Measurements from ENCODE around the gene GPR37. TPM values are rescaled to one million over a fixed set of nuclear protein-coding genes. Genes with fewer than 3 reads are reported as not detected.

The GPR37 gene, protein sequence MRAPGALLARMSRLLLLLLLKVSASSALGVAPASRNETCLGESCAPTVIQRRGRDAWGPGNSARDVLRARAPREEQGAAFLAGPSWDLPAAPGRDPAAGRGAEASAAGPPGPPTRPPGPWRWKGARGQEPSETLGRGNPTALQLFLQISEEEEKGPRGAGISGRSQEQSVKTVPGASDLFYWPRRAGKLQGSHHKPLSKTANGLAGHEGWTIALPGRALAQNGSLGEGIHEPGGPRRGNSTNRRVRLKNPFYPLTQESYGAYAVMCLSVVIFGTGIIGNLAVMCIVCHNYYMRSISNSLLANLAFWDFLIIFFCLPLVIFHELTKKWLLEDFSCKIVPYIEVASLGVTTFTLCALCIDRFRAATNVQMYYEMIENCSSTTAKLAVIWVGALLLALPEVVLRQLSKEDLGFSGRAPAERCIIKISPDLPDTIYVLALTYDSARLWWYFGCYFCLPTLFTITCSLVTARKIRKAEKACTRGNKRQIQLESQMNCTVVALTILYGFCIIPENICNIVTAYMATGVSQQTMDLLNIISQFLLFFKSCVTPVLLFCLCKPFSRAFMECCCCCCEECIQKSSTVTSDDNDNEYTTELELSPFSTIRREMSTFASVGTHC
- total RNA-seq, result 1 to 10 TPM in 1 of 4 donors, under 1 TPM in 3; 0.31 to 3.2 (median 0.81) TPM

DNA sequence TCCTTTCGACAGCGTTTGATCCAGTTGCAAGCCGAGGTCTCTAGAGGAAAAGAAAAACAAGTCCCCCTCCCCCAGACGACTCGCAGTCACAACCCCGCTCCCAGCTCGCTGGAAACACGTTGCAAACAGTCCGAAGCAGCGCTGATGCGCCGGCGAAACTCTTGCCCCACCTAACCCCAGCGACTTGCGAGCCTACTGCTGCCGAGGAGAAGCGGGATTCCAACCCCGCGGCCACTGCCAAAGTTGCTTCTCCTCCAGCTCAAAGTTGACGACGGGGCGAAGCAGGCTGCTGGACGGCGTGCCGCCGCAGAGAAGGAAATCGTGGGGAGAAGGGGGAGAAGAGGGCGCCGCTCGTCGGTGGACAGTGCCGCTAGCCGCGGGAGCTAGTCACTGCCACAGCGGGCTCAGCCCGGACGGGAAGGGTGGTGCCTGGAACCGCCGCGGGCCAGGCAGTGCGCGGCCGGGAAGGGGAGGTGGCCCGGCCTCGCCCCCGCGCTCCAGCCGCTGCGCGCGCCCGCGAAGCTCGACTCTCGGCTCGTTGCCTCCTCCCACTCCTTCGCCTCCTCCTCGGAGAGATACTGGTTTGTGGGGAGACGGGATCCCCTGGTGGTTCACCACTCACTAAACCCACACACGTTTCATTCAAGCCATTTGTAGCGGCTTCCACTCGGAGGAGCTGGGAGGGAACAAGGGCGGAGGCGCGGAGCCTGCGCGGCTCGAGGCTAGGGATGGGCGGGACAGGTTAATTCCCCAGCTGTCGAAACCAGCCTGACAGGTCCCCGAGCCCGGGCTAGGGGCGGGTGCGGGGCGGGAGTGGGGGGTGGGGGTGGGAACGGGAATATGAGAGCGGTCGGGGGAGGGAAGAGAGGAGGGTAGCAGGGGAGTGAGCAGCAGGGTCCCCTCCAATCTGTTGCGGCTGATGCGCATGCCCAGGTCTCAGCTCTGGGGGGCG, at the start of gene GPR37:
Gene GPR37 (minus strand): TSS at position 392 of the 952 bp plus-strand sequence. CDS start 816 bp downstream, outside the sequence.
- no peak for DNase-seq (ENCODE audit: low spot score)
- TF ChIP-seq, protein P1, sequence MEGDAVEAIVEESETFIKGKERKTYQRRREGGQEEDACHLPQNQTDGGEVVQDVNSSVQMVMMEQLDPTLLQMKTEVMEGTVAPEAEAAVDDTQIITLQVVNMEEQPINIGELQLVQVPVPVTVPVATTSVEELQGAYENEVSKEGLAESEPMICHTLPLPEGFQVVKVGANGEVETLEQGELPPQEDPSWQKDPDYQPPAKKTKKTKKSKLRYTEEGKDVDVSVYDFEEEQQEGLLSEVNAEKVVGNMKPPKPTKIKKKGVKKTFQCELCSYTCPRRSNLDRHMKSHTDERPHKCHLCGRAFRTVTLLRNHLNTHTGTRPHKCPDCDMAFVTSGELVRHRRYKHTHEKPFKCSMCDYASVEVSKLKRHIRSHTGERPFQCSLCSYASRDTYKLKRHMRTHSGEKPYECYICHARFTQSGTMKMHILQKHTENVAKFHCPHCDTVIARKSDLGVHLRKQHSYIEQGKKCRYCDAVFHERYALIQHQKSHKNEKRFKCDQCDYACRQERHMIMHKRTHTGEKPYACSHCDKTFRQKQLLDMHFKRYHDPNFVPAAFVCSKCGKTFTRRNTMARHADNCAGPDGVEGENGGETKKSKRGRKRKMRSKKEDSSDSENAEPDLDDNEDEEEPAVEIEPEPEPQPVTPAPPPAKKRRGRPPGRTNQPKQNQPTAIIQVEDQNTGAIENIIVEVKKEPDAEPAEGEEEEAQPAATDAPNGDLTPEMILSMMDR (IDR thresholded peaks at IDR 0.05), result no peak
- peak; percentile 98 for ATAC-seq (ENCODE audit: low FRiP score)

DNA sequence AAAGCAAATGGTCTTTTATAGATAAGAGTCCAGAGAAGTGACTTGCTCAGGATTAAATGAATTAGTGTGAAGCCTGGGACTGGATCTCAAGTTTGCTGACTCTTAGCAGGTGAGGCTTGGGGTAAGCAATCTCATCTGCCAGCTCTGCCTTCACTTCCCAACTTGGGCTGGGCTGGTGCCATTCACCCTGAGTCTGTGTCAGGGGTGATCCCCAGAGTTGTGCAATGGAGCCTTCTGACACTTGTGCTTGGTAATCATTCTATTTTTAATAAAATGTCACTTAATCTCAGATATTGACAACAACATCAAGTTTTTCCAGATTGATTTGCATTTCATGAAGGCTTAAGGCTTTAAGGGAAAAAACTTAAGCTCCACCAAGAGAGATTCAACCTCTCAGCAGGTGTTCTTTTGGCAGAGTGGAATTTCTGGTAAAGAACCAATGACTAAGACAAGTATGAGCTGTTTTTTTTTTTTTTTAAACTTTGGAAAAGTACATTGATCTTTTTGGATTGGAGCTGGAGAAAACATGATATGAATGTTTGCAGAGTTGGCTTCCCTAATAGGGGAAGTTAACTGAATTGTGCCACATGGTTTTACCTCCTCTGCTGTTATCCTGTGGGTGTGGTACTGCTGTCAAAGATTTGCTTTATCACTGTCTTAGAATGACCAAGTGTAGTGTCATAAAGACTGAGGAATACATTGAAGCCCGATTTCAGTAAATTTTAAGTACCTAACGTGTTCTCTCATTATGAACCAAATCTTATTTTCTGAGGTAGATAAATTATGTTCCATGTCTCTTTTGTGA, 48.6 kb upstream of the GPR37 start:
- no peak for ATAC-seq (ENCODE audit: low FRiP score)

DNA sequence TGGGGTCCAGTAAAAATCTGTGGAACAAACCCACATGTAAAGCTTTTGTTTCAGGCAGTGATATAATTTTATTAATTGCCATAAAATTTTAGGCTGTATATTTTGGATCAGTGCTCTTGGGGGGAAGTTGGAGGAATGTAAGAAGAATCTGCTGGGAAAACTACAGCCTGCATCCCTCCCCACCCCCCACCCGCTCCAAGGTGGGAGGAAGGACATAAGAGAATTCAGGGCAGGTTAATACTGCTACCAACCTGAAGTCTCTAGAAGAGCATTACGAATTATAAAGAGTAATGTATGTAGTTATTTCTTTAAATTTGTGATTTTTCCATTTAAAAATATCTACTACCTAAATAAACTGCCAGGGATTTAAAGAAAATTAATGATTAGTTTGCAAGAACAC, 47.2 kb upstream of the GPR37 start:
- no peak for ATAC-seq (ENCODE audit: low FRiP score)
- TF ChIP-seq, protein P1 (IDR thresholded peaks at IDR 0.05), result no peak
- DNase-seq (ENCODE audit: low spot score), result no peak

More for the DNA sequence above, 48.6 kb upstream of the GPR37 start:
- DNase-seq (ENCODE audit: low spot score), result no peak
- TF ChIP-seq, protein P1 (IDR thresholded peaks at IDR 0.05), result no peak

DNA sequence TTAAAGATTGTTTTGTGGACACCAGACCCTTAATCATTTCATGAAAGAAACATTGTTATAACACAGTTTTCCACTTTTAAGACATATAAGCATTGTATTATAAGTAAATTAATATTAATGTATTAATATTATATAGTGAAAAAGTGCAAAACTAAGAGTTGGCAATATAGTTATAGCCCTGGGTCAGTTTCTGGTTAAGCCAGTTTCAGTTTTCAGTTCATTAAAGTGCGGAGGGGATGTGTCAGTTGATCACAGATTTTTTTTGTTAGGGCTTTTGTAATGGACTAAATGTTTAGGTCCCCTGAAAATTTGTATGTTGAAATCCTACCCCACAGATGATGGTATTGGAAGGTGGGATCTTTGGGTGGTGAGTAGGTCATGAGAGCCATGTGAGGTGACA, 45.7 kb upstream of the GPR37 start:
- TF ChIP-seq, protein P1 (IDR thresholded peaks at IDR 0.05), result no peak
- DNase-seq (ENCODE audit: low spot score) (no peak), ATAC-seq (ENCODE audit: low FRiP score) (no peak)

DNA sequence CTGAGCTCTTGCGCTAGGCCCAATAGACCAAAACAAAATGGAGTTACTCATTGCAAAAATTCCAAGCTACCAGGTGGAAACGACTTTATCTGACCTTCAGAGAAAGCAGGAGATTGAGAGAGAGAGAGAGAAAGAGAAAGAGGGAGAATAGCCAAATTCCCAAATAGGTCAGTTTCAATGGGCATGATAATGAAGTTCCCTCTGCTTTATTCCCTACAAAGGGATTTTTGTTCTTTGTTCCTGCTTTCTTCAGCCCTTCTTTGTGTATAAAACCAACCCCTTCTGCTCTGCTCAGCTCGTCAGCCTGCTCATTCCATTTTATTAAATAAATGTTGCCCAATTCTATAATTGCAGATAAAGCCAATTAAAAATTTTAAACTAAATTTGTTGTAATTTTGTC, 45.0 kb upstream of the GPR37 start:
- DNase-seq (ENCODE audit: low spot score) (no peak), ATAC-seq (ENCODE audit: low FRiP score) (no peak)
- TF ChIP-seq, protein P1 (IDR thresholded peaks at IDR 0.05), result no peak

DNA sequence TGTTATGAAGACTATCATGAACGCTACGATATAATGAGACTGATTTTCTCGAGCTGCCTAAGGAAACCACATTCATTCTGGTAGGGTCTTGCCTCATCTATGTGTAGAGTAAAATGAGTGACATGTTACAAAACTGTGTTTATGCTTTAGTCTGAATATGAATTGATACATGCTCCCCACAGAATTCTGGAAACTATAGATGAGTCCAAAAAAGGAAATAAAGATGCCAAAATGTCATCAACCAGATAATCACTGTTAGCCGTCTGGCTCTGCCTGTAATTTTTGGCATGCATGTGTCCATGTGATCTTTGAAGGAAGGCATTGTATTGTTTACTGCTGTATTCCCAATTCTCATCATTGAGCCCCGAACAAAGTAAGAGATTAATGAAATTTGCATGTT, 42.6 kb upstream of the GPR37 start:
- ATAC-seq (ENCODE audit: low FRiP score) (no peak), DNase-seq (ENCODE audit: low spot score) (no peak)
- TF ChIP-seq, protein P1 (IDR thresholded peaks at IDR 0.05), result no peak

Data from omental fat pad (tissue), 4 donors.